Transverse colon (tissue), 4 donors: Measurements from ENCODE around the gene CYGB. TPM values are rescaled to one million over a fixed set of nuclear protein-coding genes. Genes with fewer than 3 reads are reported as not detected.

ENCODE experiments used
- DNase-seq: peaks from one replicate; pipeline ENCODE4 v3.0.0-alpha.2; 2019
- H3K27ac ChIP-seq, 4 donors: fragments of 200-600 bp; sonication (generic); 2 replicates each; pipeline ENCODE4 v1.5.1; 2016 to 2018; ENCODE audit warnings: inconsistent platforms in 4 of 4
- H3K27me3 ChIP-seq: fragments of 200-600 bp; sonication (generic); 2 replicates; pipeline ENCODE4 v1.5.1; 2017; ENCODE audit warnings: inconsistent platforms
- H3K36me3 ChIP-seq, 4 donors: fragments of 200-600 bp; sonication (generic); 2 replicates each; pipeline ENCODE4 v1.5.1; 2017 to 2019; ENCODE audit warnings: inconsistent platforms in 4 of 4
- H3K4me1 ChIP-seq, 4 donors: fragments of 200-600 bp; sonication (generic); 2 replicates each; pipeline ENCODE4 v1.5.1; 2017 to 2020; ENCODE audit warnings: inconsistent platforms in 4 of 4
- H3K4me3 ChIP-seq, 4 donors: fragments of 200-600 bp; sonication (generic); 1 replicate in 1 of 4; 2 replicates in 3 of 4; pipeline versions ENCODE4 v1.5.1 to v1.6.1; 2017 to 2019; ENCODE audit warnings: inconsistent platforms in 4 of 4
- H3K9me3 ChIP-seq, 2 donors: fragments of 200-600 bp; sonication (generic); 2 replicates each; pipeline ENCODE4 v1.5.1; 2017 to 2019; ENCODE audit warnings: inconsistent platforms in 2 of 2
- CTCF ChIP-seq, 5 experiments: fragments of 200-600 bp in 3 of 5; fragments of 450-650 bp in 2 of 5; sonication (generic) in 3 of 5; IDR thresholded peaks; 1 replicate in 2 of 5; 2 replicates in 3 of 5; pipeline ENCODE4 v1.5.1; 2016 to 2017; ENCODE audit warnings: antibody characterized with exemption in 5 of 5, inconsistent platforms in 3 of 5, mild to moderate bottlenecking in 2 of 5, moderate library complexity in 1 of 5
- EP300 ChIP-seq: sonication (generic); formaldehyde crosslinking; IDR thresholded peaks from one replicate; pipeline ENCODE4 v1.6.1; 2017; ENCODE audit warnings: antibody characterized with exemption, low read depth
- POLR2A ChIP-seq: fragments of 450-650 bp; IDR thresholded peaks from one replicate; pipeline ENCODE4 v1.6.1; 2016; ENCODE audit warnings: antibody characterized with exemption, mild to moderate bottlenecking, moderate library complexity
- POLR2AphosphoS5 ChIP-seq, 3 donors: sonication (generic); formaldehyde crosslinking; IDR thresholded peaks; one replicate each; pipeline ENCODE4 v1.6.1; 2016; ENCODE audit warnings: antibody characterized with exemption in 3 of 3
- WGBS, 2 donors: methylation state at CpG; one replicate each; pipeline ENCODE4 v1.1.5; 2018; ENCODE audit warnings: low coverage in 1 of 2; 5-methylcytosine and 5-hydroxymethylcytosine counted together
- in situ Hi-C, 4 donors: fragments of 200-750 bp; cut with MboI; loops; one replicate each; pipeline versions ENCODE4 v1.15.0 to v1.15.1; 2017; ENCODE audit warnings: low sequenced_read_pairs in 3 of 4, low pct_ligation_motif_present in 1 of 4, low pct_unique_long_range_greater_than_20kb in 1 of 4
- intact Hi-C: fragments of 100-400 bp; cut with DNase I; formaldehyde crosslinking; loops from one replicate; pipeline ENCODE4 v1.15.1; 2023; ENCODE audit warnings: low total_unique reads
- total RNA-seq, 4 donors: library from RNA; depleted of rRNA; stranded (reverse); fragments of >200 nt; gene quantifications; one replicate each; pipeline ENCODE4 v1.1.0, GENCODE V29; 2016

Gene CYGB
- total RNA-seq, 4 donors from 2014 or later, result 7.5 to 20.1 (median 11.3) TPM

DNA sequence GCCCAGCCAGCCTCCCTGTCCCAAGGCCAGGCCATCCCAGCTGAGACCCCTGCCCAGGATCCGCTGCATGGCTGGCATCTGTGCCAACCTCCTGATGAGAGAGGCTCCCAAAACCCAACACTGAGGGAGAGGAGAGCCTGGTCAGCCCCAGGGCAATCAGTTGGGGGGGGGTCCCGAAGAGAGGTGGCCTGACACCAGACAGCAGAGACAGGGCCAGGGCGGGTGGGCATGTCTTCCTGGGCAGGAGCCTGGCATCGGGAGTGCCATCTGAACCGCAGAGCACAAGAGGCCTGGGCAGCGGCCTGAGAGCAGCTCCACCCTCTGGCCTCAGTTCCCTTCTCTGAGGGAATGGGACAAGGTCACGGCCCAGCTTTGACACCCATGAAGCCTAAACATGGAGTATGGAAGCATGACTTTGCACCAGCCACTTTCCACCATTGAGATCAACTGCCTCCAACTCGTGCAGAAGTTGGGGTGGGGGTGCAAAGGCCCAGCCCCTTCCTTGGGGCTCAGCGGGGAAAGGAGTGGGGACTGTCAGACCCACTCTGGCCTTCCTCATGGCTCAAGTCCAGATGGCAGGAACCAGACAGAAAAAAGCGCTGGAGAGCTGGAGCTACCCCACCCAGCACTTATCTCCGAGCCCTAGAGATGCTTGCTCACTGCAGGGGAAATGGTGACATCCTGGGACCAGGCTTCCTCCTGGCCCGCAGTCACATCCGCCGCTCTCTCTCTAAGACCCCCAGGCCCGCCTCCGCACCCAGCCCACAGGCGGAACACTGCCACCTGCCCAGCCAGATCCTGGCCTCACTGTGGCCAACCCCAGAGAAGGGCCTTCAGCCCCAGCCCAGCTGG is 46.0 kb downstream of the CYGB start:
- no peaks in the 10 kb centered on the region for H3K9me3 ChIP-seq
- intact Hi-C loops, result no loop called here
- peaks cover 19 to 48% (median 42%) of the 10 kb centered on the region in 4 donors for H3K4me1 ChIP-seq
- TF ChIP-seq POLR2A (no peak), EP300 (no peak)
- WGBS, 2 donors, result 27 to 80% methylated on average over 2 to 16 of the region's 17 CpGs
- H3K36me3 ChIP-seq, result no peaks in the 10 kb centered on the region
- H3K4me3 ChIP-seq, result no peak overlapping the region
- peak; percentile 32 for DNase-seq
- in situ Hi-C loops, result no loop called here
- peak overlapping the region; percentile 77 to 86 (median 84) for H3K27ac ChIP-seq
- H3K27me3 ChIP-seq, result no peaks in the 10 kb centered on the region

DNA sequence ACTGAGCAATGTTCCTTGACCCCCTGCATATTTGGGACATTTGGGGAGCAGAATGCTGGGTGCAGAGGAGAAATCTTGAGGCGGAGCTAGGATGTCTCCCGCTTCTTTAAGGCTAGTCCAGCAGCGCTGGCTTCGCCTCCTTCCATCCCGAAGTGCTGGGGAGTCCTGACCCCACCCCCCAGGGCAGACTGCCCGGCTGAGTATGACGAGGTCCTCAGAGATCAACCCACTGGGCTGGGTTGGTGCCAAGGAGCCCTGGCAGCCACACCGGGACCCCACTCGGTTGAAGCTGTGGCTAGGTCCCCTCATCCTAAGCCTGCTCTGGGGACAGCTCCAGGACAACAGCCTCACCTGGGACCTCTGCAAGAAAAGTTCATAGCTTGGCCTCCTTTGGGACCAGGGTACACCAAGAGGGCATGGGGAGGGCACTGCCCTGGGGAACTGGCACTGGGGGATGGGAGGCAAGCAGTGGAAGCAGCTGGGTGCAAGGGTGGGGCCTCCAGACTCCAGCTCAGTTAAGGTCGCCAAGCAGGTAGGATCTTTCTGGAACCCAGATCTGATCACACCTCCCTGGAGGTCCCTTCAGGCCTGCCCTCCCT is 47.3 kb downstream of the CYGB start:
- no peak for DNase-seq
- in situ Hi-C loops, result no loop called here
- TF ChIP-seq CTCF (IDR thresholded peaks at IDR 0.05) (no peak), EP300 (no peak), POLR2A (no peak), POLR2AphosphoS5 (IDR thresholded peaks at IDR 0.05) (no peak)
- intact Hi-C loops, result no loop called here
- H3K4me3 ChIP-seq, result no peak overlapping the region
- no peaks in the 10 kb centered on the region for H3K9me3 ChIP-seq
- H3K4me1 ChIP-seq, result peaks cover 19 to 48% (median 42%) of the 10 kb centered on the region in 4 donors
- peak overlapping the region in 2 of 4 donors; percentile 84 for H3K27ac ChIP-seq
- no peaks in the 10 kb centered on the region for H3K36me3 ChIP-seq
- no peaks in the 10 kb centered on the region for H3K27me3 ChIP-seq
- WGBS, 2 donors, result 73 to 93% methylated on average over 3 to 9 of the region's 10 CpGs

GRCh38 chr17:76487451-76488192 is 49.9 kb downstream of the CYGB start:
- TF ChIP-seq POLR2AphosphoS5 (IDR thresholded peaks at IDR 0.05) (no peak), EP300 (no peak), POLR2A (no peak), CTCF (IDR thresholded peaks at IDR 0.05) (no peak)
- intact Hi-C loops, result no loop called here
- in situ Hi-C loops, result no loop called here
- H3K9me3 ChIP-seq, result no peaks in the 10 kb centered on the region
- H3K4me1 ChIP-seq, result peaks cover 10 to 31% (median 24%) of the 10 kb centered on the region in 4 donors
- no peak overlapping the region for H3K27ac ChIP-seq
- WGBS, 2 donors, result 96% methylated on average over 22 of the region's 22 CpGs; no CpG with 5 or more reads in 1 of the 2 donors
- H3K36me3 ChIP-seq, result no peaks in the 10 kb centered on the region
- H3K27me3 ChIP-seq, result no peaks in the 10 kb centered on the region
- DNase-seq, result no peak
- H3K4me3 ChIP-seq, result no peak overlapping the region

- DNase-seq, result peak; percentile 22
- peak overlapping the region in 3 of 4 donors; percentile 17 to 66 (median 46) for H3K27ac ChIP-seq
- H3K9me3 ChIP-seq, result no peaks in the 10 kb centered on the region
- H3K27me3 ChIP-seq, result no peaks in the 10 kb centered on the region
- 55 to 63% methylated on average over 2 to 11 of the region's 11 CpGs for WGBS, 2 donors
- peaks cover 0 to 12% (median 5%) of the 10 kb centered on the region in 4 donors for H3K4me1 ChIP-seq
- intact Hi-C loops (no loop called here), in situ Hi-C loops (no loop called here)
- no peaks in the 10 kb centered on the region for H3K36me3 ChIP-seq
- no peak overlapping the region for H3K4me3 ChIP-seq
- peak in 2 of 3 donors; percentile 11 to 38 for TF ChIP-seq POLR2AphosphoS5 (IDR thresholded peaks at IDR 0.05)
- TF ChIP-seq POLR2A, result peak; percentile 7
- TF ChIP-seq CTCF (IDR thresholded peaks at IDR 0.05), result no peak
- TF ChIP-seq EP300, result peak; percentile 83
These were observed 51.9 kb downstream of the CYGB start for GRCh38 chr17:76485569-76485968.
